GM21528 (cell line): ENCODE data around the gene TOE1.

Source experiments
- ATAC-seq: cut with Tn5 transposase; IDR thresholded peaks from one replicate; pipeline ENCODE4 v1.9.1; 2021; ENCODE audit warnings: mild to moderate bottlenecking, moderate library complexity; ENCODE audit not compliant: unreplicated experiment, low FRiP score

The TOE1 gene

GRCh38 chr1:45326627-45327623, 13.0 kb upstream of the TOE1 start, which contains the start of gene HPDL:
Gene HPDL, plus strand, starts transcription at chr1:45326895. Its CDS starts 254 bp downstream, at chr1:45327149.
- ATAC-seq: no peak

- ATAC-seq: no peak
Observed at GRCh38 chr1:45327644-45328515, 12.1 kb upstream of the TOE1 start.

GRCh38 chr1:45328680-45329079, 11.3 kb upstream of the TOE1 start:
- no peak for ATAC-seq

- ATAC-seq: no peak
Observed at GRCh38 chr1:45329445-45329844, 10.5 kb upstream of the TOE1 start.

GRCh38 chr1:45331436-45332345, 8.3 kb upstream of the TOE1 start:
- ATAC-seq: no peak

- no peak for ATAC-seq
Observed at GRCh38 chr1:45332346-45332720, 7.6 kb upstream of the TOE1 start.

- no peak for ATAC-seq
Observed at GRCh38 chr1:45334308-45335245, 5.4 kb upstream of the TOE1 start.

- ATAC-seq: no peak
Observed at GRCh38 chr1:45335855-45336324, 4.1 kb upstream of the TOE1 start.

GRCh38 chr1:45337630-45338325, 2.2 kb upstream of the TOE1 start:
- no peak for ATAC-seq

- ATAC-seq: no peak
Observed at GRCh38 chr1:45340816-45341466, 971 bp downstream of the TOE1 start.

- no peak for ATAC-seq
Observed at GRCh38 chr1:45344499-45344898, 4.5 kb downstream of the TOE1 start.

- no peak for ATAC-seq
Observed at GRCh38 chr1:45345014-45345413, 5.0 kb downstream of the TOE1 start.

- no peak for ATAC-seq
Observed at GRCh38 chr1:45346473-45346872, 6.5 kb downstream of the TOE1 start.

- no peak for ATAC-seq
Observed at GRCh38 chr1:45348020-45348419, 8.1 kb downstream of the TOE1 start.

- no peak for ATAC-seq
Observed at GRCh38 chr1:45348609-45348965, 8.6 kb downstream of the TOE1 start.

- no peak for ATAC-seq
Observed at GRCh38 chr1:45348966-45349677, 9.2 kb downstream of the TOE1 start.

GRCh38 chr1:45351508-45351907, 11.5 kb downstream of the TOE1 start:
- no peak for ATAC-seq
